A549 (cell line): Measurements from ENCODE around the gene ACTR3C. TPM values are rescaled to one million over a fixed set of nuclear protein-coding genes. Genes with fewer than 3 reads are reported as not detected.

Experiments used
- BCL3 ChIP-seq: fragments of >200 bp; sonication (Bioruptor Twin); formaldehyde crosslinking; IDR thresholded peaks from 3 replicates; pipeline ENCODE4 v1.6.1; 2016
- BHLHE40 ChIP-seq: IDR thresholded peaks from 2 replicates; pipeline ENCODE4 v1.6.1; 2012; ENCODE audit warnings: low read depth, low read length, inconsistent platforms
- CHD2 ChIP-seq: fragments of 150-350 bp; IDR thresholded peaks from 2 replicates; pipeline ENCODE4 v1.6.1; 2014; ENCODE audit warnings: low read length; ENCODE audit not compliant: partially characterized antibody
- CHD4 ChIP-seq: fragments of 200-600 bp; sonication (generic); IDR thresholded peaks from 2 replicates; pipeline ENCODE4 v1.6.1; 2016; ENCODE audit warnings: antibody characterized with exemption, mild to moderate bottlenecking, borderline replicate concordance
- EP300 ChIP-seq, 2 experiments: fragments of >200 bp; sonication (Bioruptor Twin); formaldehyde crosslinking; IDR thresholded peaks; 2 replicates in 1 of 2; 3 replicates in 1 of 2; pipeline ENCODE4 v1.6.1; 2016 to 2017
- ESRRA ChIP-seq: fragments of 150-350 bp; IDR thresholded peaks from 2 replicates; pipeline ENCODE4 v1.6.1; 2014; ENCODE audit warnings: mild to moderate bottlenecking, low read length, borderline replicate concordance
- FOSL2 ChIP-seq, 2 experiments: fragments of 450-650 bp in 1 of 2; fragments of >200 bp in 1 of 2; sonication (Bioruptor Twin) in 1 of 2; formaldehyde crosslinking; IDR thresholded peaks; 2 replicates each; pipeline versions ENCODE4 v1.5.0 to v1.6.1; 2016 to 2020; ENCODE audit warnings: mild to moderate bottlenecking in 1 of 2, moderate library complexity in 1 of 2
- FOXS1 ChIP-seq: fragments of 250-450 bp; sonication (Bioruptor Pico); IDR thresholded peaks from 2 replicates; pipeline ENCODE4 v1.5.0; 2020; ENCODE audit warnings: mild to moderate bottlenecking, moderate library complexity
- HDAC2 ChIP-seq: fragments of 200-600 bp; sonication (generic); IDR thresholded peaks from 2 replicates; pipeline ENCODE4 v1.6.1; 2016
- HMGXB4 ChIP-seq: fragments of 250-450 bp; sonication (Bioruptor Pico); IDR thresholded peaks from 2 replicates; pipeline ENCODE4 v1.5.0; 2021; ENCODE audit warnings: mild to moderate bottlenecking, moderate library complexity, borderline replicate concordance
- HOXB13 ChIP-seq: fragments of 250-450 bp; sonication (Bioruptor Pico); IDR thresholded peaks from 2 replicates; pipeline ENCODE4 v1.5.0; 2020; ENCODE audit warnings: low read depth, mild to moderate bottlenecking, moderate library complexity
- HOXB5 ChIP-seq: fragments of 250-450 bp; sonication (Bioruptor Pico); IDR thresholded peaks from 2 replicates; pipeline ENCODE4 v1.5.0; 2020; ENCODE audit warnings: mild to moderate bottlenecking, moderate library complexity
- JUN ChIP-seq, 2 experiments: fragments of >200 bp; sonication (Bioruptor Twin); formaldehyde crosslinking; IDR thresholded peaks; 2 replicates in 1 of 2; 3 replicates in 1 of 2; pipeline ENCODE4 v1.6.1; 2016 to 2017
- NFE2L2 ChIP-seq: fragments of 150-350 bp; conservative IDR thresholded peaks from 2 replicates; pipeline ENCODE4 v1.6.1; 2014; ENCODE audit warnings: low read length
- PHF8 ChIP-seq: fragments of 200-600 bp; sonication (generic); IDR thresholded peaks from 2 replicates; pipeline ENCODE4 v1.6.1; 2016; ENCODE audit warnings: low read depth, mild to moderate bottlenecking, antibody characterized with exemption, moderate library complexity, borderline replicate concordance
- POLR2A ChIP-seq: IDR thresholded peaks from 2 replicates; pipeline ENCODE4 v1.6.1; 2012; ENCODE audit warnings: mild to moderate bottlenecking, low read length
- RAD21 ChIP-seq, 2 experiments: fragments of >200 bp in 1 of 2; sonication (Bioruptor Twin) in 1 of 2; formaldehyde crosslinking in 1 of 2; IDR thresholded peaks in 1 of 2; conservative IDR thresholded peaks in 1 of 2; 2 replicates in 1 of 2; 3 replicates in 1 of 2; pipeline ENCODE4 v1.6.1; 2012 to 2018; ENCODE audit warnings: inconsistent platforms in 1 of 2
- RARB ChIP-seq: fragments of 250-450 bp; sonication (Bioruptor Pico); IDR thresholded peaks from 2 replicates; pipeline ENCODE4 v1.8.0; 2021; ENCODE audit warnings: mild to moderate bottlenecking, moderate library complexity
- RNF2 ChIP-seq: fragments of 200-600 bp; sonication (generic); IDR thresholded peaks from 2 replicates; pipeline ENCODE4 v1.6.1; 2016; ENCODE audit warnings: low read depth, mild to moderate bottlenecking, antibody characterized with exemption, moderate library complexity, borderline replicate concordance
- SREBF2 ChIP-seq: fragments of 450-650 bp; IDR thresholded peaks from 2 replicates; pipeline ENCODE4 v1.6.1; 2014; ENCODE audit warnings: mild to moderate bottlenecking, moderate library complexity
- TP53 ChIP-seq: fragments of 250-450 bp; sonication (Bioruptor Pico); IDR thresholded peaks from 2 replicates; pipeline ENCODE4 v1.5.0; 2021; ENCODE audit warnings: mild to moderate bottlenecking, moderate library complexity
- USF2 ChIP-seq: fragments of 450-650 bp; IDR thresholded peaks from 2 replicates; pipeline ENCODE4 v1.6.1; 2014; ENCODE audit warnings: antibody characterized with exemption
- ZFP36 ChIP-seq: fragments of 450-650 bp; IDR thresholded peaks from 2 replicates; pipeline ENCODE4 v1.6.1; 2014; ENCODE audit warnings: borderline replicate concordance; ENCODE audit not compliant: partially characterized antibody
- ZSCAN20 ChIP-seq: fragments of 250-450 bp; sonication (Bioruptor Pico); IDR thresholded peaks from 2 replicates; pipeline ENCODE4 v1.8.0; 2022; ENCODE audit warnings: mild to moderate bottlenecking, moderate library complexity
- polyA plus RNA-seq, 4 experiments: library from polyadenylated mRNA; depleted of rRNA in 3 of 4; stranded (reverse); fragments of >200 nt; fragmentation: RNase III in 1 of 4; extraction: RNeasy Plus Mini Kit Qiagen cat#74134 plus additional on column Dnase treatment in 1 of 4; gene quantifications; 2 replicates in 3 of 4; 3 replicates in 1 of 4; pipeline ENCODE4 v1.2.3, GENCODE V29; 2011 to 2017
- TF ChIP-seq, protein P1 (sequence below): fragments of 150-350 bp; IDR thresholded peaks from 2 replicates; pipeline ENCODE4 v1.6.1; 2014; ENCODE audit warnings: low read depth, mild to moderate bottlenecking, low read length

ACTR3C gene
- polyA plus RNA-seq, 2 of the 4 experiments (the other 2 are of a cell fraction), result 0.43 TPM

DNA sequence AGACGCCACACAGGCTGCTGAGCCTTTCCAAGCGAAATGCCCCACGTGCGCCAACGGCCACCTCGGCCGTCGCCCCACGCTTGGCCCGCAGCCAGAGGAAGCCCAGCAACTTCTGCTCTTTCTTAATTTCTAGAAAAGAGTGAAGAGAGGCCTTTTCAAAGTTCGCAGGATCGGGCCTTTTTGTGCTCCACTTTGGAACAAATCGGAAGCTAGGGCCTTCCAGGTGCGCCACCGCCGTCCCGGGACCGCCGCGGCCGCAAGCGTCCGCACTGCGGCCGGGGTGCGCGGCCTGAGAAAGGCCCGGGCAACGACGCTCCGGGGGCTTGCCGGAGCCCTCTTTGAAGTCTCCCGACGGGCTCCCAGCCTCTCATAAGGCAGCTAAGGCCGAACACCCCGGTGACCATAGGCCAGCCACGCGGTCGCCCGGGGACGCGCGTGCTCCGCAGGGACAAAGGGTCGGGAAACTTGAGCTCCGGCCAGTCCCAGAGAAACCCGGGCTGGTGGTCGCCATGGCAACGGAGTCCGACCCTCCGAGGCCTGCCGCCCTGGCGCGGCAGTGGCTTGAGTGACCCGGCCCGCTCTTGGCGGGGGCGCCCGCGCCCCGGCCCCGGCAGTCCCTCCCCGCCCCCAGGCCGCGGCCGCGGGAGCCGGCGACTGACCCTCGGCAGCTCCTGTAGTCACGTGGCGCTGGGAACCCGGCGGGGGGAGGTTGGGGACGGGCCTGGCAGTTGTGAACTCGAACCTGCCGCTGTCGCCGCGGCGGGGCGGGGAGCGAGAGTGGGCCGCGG is 44.9 kb upstream of the ACTR3C start, which contains the start of gene REPIN1 (continued):
- no peak for TF ChIP-seq FOXS1 (CRISPR knock-in tag)
- TF ChIP-seq FOSL2 (IDR thresholded peaks at IDR 0.05), result 0 out of 2 replicates have a peak, but pooled peaks have one; percentile 10
- TF ChIP-seq FOSL2 (CRISPR knock-in tag; IDR thresholded peaks at IDR 0.05), result 0 out of 2 replicates have a peak, but pooled peaks have one; percentile 23
- TF ChIP-seq USF2, result peak; percentile 56
- no peak for TF ChIP-seq RARB (CRISPR knock-in tag)
- no peak for TF ChIP-seq TP53
- TF ChIP-seq EP300 (IDR thresholded peaks at IDR 0.05), result no peak
- peak; percentile 22 for TF ChIP-seq CHD2
- no peak for TF ChIP-seq RAD21 (conservative IDR thresholded peaks at IDR 0.05 in 1 of 2, IDR thresholded peaks at IDR 0.05 in 1 of 2)
- TF ChIP-seq ESRRA, result no peak
- TF ChIP-seq HOXB5 (CRISPR knock-in tag), result peak; percentile 32; the same call in 1 of the 2 replicates
- TF ChIP-seq HOXB13, result peak; percentile 48; the same call in 1 of the 2 replicates
- peak; percentile 94 for TF ChIP-seq PHF8
- no peak for TF ChIP-seq NFE2L2
- TF ChIP-seq HMGXB4 (CRISPR knock-in tag), result peak; percentile 68; the same call in 1 of the 2 replicates
- TF ChIP-seq BCL3, result no peak; the same call in 1 of the 3 replicates
- peak; percentile 80 to 88; a peak in 4 of 5 replicates for TF ChIP-seq JUN (IDR thresholded peaks at IDR 0.05)
- TF ChIP-seq, protein P1, sequence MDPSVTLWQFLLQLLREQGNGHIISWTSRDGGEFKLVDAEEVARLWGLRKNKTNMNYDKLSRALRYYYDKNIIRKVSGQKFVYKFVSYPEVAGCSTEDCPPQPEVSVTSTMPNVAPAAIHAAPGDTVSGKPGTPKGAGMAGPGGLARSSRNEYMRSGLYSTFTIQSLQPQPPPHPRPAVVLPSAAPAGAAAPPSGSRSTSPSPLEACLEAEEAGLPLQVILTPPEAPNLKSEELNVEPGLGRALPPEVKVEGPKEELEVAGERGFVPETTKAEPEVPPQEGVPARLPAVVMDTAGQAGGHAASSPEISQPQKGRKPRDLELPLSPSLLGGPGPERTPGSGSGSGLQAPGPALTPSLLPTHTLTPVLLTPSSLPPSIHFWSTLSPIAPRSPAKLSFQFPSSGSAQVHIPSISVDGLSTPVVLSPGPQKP, result no peak
- TF ChIP-seq POLR2A, result peak; percentile 43
- TF ChIP-seq SREBF2, result no peak
- peak; percentile 68; the same call in 1 of the 2 replicates for TF ChIP-seq HDAC2
- TF ChIP-seq ZFP36, result no peak
- TF ChIP-seq BHLHE40, result 0 out of 2 replicates have a peak, but pooled peaks have one; percentile 39
- 0 out of 2 replicates have a peak, but pooled peaks have one; percentile 23 for TF ChIP-seq ZSCAN20 (CRISPR knock-in tag)
- peak; percentile 98; the same call in 1 of the 2 replicates for TF ChIP-seq RNF2
- TF ChIP-seq CHD4, result no peak
